Iris pigment epithelial cell (primary cell): ENCODE results near the gene WNK1.
"Not testable (repeated sequence)": the region's sequence is repeated elsewhere in the genome, so short reads cannot be mapped to it uniquely, and the experiment has no call there.

Experiments used
- DNase-seq: peaks from one replicate; pipeline ENCODE4 v3.0.0-alpha.2; 2011; ENCODE audit warnings: low read depth

Gene WNK1

GRCh38 chr12:751999-752694, at the start of gene WNK1:
TSS of gene WNK1 (plus strand) at chr12:752579. CDS start at chr12:753566, 987 bp downstream.
- peak; percentile 99 for DNase-seq

DNA sequence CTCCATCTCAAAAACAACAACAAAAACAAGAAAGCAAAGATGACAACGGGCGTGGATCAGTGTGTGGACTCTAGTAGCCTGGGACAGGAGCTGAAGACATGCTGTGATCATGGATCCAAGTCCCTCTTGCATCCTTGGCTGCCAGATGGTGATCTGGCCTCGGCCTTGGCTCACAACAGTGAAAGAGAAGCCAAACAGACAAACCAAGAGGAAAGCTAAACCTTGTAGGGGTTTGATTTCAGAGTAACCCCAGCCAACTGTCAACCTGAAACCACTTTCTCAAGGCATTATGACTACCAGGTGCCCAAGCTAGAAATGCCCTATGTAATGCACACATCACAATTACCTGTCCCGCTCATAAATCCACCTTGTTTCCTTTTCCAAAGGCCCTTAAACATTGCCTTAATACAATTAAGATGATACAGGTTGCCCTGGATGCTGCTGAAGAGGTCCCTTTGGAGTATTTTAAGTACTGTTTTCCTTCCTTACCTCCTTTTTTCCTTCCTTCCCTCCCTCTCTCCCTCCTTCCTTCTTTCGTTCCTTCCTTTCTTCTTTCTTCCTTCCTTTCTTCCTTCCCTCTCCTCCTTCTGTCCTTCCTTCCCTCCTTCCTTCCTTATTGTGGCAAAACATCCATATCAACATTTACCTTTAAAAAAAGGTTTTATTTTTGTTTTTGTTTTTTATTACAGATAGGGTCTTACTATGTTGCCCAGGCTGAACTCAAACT, 47.7 kb upstream of the WNK1 start:
- no peak for DNase-seq

- DNase-seq: not testable (repeated sequence)
Measured at GRCh38 chr12:708084-708483, 44.3 kb upstream of the WNK1 start.

GRCh38 chr12:709455-710020, 42.8 kb upstream of the WNK1 start:
- DNase-seq: no peak

DNA sequence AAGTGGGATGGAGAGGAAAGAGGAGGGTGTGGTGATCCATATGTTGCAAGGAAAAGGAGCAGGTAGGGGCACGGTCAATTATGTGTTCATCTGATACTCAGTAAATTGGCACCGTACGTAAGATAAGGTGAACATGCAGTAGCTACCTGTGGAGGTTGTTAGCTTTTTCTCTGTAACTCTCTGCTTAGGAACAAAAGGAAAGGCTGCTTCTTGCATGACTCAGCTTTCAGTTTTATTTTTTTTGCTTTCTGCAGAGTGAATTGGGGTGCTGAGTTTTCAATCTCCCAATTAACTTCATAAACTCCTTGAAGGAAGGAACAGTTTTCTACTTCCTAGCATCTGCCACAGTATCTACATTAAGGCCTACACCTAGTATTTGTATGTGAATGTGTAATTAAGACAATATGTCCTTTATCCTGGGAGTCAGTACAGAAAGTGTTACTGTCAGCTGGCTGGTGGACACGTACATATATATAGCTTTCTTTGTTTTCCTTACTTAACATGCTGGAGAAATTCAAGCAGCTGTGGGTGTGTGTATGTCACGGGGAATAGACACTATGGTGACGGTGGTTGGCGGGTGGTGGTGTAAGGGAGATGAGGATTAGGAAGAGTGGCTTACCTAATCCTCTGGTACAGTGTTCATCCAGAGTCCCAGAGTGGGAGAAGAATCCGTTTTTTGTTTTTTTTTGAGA, 40.1 kb upstream of the WNK1 start:
- peak; percentile 47 for DNase-seq

- no peak for DNase-seq
Measured at GRCh38 chr12:713281-713875, 39.0 kb upstream of the WNK1 start.

DNA sequence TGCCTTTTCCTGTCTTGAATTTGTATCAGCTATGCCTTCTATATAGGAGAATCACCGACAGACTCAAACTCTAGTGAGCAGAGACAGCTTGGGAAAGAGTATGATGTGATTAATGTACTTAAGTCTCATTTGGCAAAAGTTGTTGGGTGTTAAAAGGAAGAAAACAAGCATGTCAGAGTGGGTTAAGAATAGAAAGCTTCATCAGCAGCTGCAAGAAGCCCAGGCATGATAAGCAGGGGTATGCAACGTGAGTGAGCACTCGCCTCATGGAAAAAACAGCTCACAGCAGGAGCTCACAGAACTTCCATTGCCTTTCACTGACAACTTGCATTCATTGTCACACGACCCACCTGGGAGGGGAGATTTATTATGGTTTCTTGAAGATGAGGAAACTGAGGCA, 35.9 kb upstream of the WNK1 start:
- DNase-seq: peak; percentile 36

DNA sequence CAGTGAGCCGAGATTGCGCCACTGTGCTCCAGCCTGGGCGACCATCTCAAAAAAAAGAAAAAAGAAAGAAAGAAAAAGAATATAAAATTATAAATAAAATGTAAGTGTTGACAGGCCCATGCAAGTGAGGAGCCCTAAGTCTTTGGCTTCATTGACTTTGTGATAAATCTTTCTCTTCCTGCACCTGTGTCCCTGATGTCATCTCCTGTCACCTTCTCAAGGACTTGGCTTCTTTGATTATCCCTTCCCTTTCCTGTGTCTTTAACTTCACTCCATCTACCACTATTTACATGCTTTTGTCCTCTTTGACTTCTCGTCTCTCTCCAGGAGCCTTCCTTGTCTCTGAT, 33.6 kb upstream of the WNK1 start:
- DNase-seq: no peak

DNA sequence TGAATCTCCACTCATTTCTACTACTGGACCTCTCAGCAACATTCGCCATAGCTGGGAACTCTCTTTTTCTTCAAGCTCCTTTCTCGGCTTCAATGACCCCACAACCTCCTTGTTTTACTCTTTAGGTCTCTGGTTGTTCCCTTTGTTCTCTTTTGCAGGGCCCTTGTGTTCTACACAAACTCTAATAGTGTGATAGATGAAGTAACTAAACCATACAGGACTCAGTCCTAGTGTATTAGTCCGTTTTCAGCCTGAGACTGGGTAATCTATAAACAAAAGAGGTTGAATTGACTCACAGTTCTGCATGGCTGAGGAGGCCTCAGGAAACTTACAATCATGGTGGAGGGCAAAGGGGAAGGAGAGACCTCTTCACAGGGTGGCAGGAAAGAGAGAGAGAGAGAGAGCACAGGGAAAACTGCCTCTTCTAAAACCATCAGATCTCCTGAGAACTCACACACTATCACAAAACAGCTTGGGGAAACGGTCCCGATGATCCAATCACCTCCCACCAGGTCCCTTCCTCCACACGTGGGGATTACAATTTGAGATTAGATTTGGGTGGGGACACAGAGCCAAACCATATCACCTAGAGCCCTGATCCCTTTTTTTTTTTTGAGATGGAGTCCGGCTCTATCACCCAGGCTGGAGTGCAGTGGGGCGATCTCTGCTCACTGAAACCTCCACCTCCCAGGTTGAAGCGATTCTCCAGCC, 32.0 kb upstream of the WNK1 start:
- DNase-seq: no peak

DNA sequence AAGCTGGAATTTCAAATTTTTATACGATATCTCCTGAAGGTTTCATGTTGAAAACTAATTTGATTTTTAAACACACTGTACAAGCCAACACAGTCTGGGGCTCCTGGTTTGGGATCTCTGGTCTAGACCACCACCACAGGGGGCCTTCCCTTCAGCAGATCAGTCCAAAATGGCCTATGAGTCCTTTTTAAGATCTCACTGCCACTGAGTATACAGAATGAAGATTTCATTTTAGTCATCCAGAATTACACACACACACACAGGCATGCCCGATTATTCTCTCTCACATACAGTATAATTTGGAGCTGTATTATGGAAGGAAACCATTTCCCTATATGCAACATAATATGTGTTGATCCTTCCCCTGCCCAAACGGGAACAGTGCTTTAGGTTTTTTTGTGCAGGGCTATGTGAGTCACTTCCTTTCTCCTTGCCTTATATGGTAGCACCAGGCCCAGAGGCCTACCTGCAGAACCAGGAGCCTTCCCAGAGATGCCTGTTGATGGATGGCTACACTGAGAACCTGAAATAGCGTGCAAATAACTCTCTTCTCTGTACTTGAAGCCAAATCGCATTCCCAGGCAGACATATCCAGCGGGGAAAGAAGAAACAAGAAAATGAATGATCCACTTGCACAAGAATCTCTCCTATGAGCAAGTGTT, 28.1 kb upstream of the WNK1 start:
- DNase-seq: no peak

- no peak for DNase-seq
Measured at GRCh38 chr12:725076-725475, 27.3 kb upstream of the WNK1 start.

DNA sequence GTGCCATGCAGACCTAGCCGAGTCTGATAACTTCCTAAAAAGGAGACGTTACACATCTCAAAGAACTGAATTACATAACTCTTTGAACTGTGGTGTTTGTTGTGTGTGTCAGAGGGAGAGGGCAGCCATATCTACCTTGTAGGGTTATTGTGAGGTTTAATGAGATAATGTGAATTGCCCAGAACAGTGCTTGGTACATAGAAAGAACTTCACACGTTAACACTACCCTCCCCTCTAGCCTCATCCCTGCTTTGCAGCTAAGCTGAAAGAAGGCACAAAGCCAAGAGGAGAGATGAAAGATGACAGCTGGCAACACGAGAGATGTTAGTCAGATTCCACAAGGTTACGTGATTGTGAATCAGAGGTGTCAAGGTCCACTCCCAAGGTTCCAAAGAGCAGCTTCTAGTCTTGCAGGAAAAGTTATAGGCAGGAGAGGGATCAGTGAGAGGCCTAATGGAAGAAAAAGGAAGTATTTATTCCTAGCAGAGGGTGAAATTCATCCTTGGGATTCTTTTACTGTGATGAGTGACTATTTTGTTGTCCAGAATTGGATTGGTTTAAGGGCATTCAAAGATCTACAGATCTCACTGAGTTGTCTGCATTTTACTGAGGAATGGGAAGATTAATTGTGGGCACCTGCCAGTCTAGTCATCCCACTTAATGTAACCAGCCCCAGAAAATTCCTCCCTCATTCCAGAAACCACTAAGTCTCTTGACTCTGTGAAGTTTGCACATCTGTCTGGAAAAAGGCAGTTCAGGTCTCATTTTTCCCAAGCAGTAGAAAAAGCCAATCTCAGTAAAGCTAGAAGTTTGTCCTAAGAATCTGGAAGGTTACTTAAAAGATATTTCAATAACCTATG, 25.9 kb upstream of the WNK1 start:
- DNase-seq: peak; percentile 49

- DNase-seq: peak; percentile 27
Measured at GRCh38 chr12:727321-727720, 25.1 kb upstream of the WNK1 start.

- DNase-seq: no peak
Measured at GRCh38 chr12:728781-729180, 23.6 kb upstream of the WNK1 start.

- DNase-seq: no peak
Measured at GRCh38 chr12:729221-729620, 23.2 kb upstream of the WNK1 start.

- no peak for DNase-seq
Measured at GRCh38 chr12:730550-730949, 21.8 kb upstream of the WNK1 start.

DNA sequence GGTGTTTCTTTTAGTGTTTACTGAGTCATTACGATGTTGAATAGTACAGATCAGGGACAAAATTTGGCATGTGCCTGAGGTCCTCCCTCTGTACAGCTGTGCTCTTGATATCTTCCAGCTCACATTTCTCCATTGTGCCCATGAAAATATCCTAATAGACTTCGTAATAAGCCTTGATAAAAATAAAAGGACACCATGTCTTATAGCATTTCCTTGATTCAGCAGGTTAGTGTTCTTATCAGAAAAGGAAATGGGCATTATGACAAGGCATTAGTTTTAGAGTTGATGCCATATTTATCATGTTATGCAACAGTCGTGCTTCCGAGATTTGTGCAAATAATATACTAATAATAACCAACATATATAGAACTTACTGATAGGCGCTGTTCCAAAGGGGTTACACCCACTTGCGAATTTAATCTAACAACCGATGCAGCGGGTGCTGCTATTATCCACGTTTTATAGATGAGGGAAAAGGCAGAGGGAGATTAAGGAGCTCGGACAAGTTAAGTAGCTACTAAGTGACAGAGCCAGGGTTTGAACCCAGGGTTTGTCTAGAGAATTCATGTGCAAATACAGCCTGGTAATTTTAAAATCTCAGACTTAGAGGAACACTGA, 15.1 kb upstream of the WNK1 start:
- DNase-seq: no peak

- DNase-seq: no peak
Measured at GRCh38 chr12:738712-739111, 13.7 kb upstream of the WNK1 start.

DNA sequence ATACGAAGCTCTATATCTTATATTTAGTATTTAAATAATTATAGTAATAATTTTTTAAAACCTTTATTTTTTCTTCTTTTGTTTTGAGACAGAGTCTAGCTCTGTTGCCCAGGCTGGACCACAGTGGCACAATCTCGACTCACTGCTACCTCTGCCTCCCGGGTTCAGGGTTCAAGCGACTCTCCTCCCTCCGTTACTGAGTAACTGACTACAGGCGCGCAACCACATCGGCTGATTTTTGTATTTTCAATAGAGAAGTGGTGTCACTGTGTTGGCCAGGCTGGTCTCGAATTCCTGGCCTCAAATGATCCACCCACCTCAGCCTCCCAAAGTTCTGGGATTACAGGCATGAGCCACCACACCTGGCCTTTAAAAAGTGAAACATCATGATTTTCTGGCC, 13.0 kb upstream of the WNK1 start:
- DNase-seq: no peak

DNA sequence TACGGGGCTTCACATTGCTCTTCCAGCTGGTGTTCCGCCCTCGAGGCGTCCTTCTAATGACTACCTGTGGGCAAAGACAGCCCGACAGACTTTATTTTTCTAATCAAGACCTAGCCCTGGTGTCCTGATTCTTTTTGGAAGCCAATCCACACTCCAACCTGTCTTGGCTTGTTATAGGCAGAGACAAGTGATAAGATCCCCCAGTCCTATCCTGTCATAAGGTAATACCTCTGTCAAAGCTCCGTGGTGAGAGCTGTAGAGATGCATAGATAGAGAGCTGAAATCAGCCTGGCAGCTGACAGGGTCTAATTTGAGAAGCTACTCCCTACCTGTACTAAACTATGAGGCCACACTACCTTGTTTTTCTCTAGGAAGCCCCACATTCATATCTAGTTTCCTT, 11.5 kb upstream of the WNK1 start:
- DNase-seq: no peak
